ENCODE measurements around the gene CREG2. TPM values are rescaled to one million over a fixed set of nuclear protein-coding genes. Genes with fewer than 3 reads are reported as not detected.

The CREG2 gene
- total RNA-seq, 1 experiment from 2014 or later, result not detected

DNA sequence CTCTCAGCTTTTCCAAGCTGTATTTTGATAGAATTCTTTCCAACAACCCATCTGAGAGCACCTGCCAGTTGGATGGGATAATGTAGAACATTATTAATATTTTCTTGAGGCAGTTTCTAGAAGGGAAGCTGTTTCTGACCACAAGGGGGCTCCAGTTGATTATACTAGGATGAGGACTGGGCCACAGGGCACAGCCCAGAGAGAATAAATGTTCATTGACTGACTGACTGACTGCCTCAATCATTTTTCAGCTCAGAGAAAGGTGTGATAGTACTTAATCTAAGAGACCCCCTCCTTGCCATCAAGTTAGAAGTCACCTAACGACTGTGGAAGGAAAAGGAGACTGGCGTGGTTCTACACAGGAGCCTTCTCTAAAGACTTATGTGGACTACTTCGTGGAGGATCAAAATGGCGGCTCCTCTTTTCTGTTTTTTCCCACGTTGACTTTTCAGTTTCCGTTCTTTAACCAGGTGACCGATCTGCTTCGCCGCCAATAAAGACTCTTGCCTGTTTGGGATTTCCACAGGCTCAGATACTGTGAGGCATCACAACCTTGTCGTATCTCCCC, 31.9 kb upstream of the CREG2 start:
- Histone ChIP-seq H3K36me3 (ENCODE audit: insufficient read depth, low read length, poor library complexity, severe bottlenecking) (no peaks in the 10 kb centered on the region), H3K4me3 (ENCODE audit: low read depth, low read length, poor library complexity, severe bottlenecking) (no peak overlapping the region), H3K9me3 (ENCODE audit: low read depth, low read length, poor library complexity, severe bottlenecking) (no peaks in the 10 kb centered on the region), H3K27me3 (replicated peaks; ENCODE audit: insufficient read depth, low read depth, low read length, poor library complexity) (no peaks in the 10 kb centered on the region), H3K27ac (ENCODE audit: low read depth, low read length, poor library complexity, severe bottlenecking) (no peak overlapping the region), H3K4me1 (ENCODE audit: insufficient read depth, low read length, poor library complexity, severe bottlenecking) (no peaks in the 10 kb centered on the region)
- ChIA-PET POLR2A (ENCODE audit: low non-redundant PET) (interaction anchor here (0.5 kb wide), 1 partner anchor 387 kb away, joined by 5 read pairs; no protein-coding TSS in a partner anchor), CTCF (interaction anchor here (0.7 to 1.5 kb wide), 5 partner anchors 23 to 412 kb away, joined by 3 to 10 read pairs (median 3); no protein-coding TSS in a partner anchor)
- no TSS peak for BruUV-seq (replicated peaks)
- DNase-seq (ENCODE audit: low spot score), result peak; percentile 73
- intact Hi-C loops (cut with micrococcal nuclease; ENCODE audit: unreplicated experiment), result loop anchor here (1.0 to 10.0 kb wide), 3 partner anchors 413 to 586 kb away; no protein-coding TSS in a partner anchor
- TF ChIP-seq EZH2 (IDR thresholded peaks at IDR 0.05; ENCODE audit: borderline replicate concordance, low read depth, low read length, poor library complexity, severe bottlenecking) (no peak), CTCF (conservative IDR thresholded peaks at IDR 0.05; ENCODE audit: low read depth, low read length) (peak; percentile 77)

DNA sequence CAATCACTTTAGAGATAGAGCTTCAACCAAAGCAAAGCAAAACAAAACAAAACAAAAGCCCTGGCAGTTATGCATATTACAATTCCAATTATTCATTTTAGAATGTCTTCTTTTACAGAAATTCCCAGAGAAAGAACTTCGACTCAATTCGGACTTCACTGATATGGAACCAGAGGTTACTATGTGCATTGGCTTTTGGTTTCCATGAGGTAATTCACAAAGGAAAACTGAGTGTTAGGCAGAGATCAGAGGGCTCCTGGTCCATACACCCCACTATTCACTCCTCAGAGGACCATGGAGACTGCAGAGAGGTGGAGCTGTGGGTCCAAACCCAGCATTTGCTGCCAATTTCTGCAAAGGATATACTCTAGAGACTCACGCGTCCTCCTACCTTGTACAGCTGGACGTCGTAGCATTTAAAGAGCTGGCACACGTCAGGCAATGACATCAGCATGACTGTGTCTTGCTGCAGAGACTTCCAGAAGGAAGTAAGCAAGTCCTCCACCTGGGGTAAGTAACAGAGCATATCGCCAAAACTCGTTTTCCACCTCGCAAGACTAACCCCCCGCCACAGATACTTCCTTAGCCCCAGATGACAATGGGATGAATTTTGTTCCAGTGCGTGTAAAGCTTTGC, 31.3 kb upstream of the CREG2 start:
- DNase-seq (ENCODE audit: low spot score), result no peak
- CTCF ChIA-PET, result interaction anchor here (0.7 to 1.5 kb wide), 4 partner anchors 23 to 413 kb away, joined by 3 to 10 read pairs (median 5); no protein-coding TSS in a partner anchor
- TF ChIP-seq CTCF (conservative IDR thresholded peaks at IDR 0.05; ENCODE audit: low read depth, low read length) (no peak), EZH2 (IDR thresholded peaks at IDR 0.05; ENCODE audit: borderline replicate concordance, low read depth, low read length, poor library complexity, severe bottlenecking) (no peak)
- POLR2A ChIA-PET (ENCODE audit: low non-redundant PET), result interaction anchor here (0.5 kb wide), 1 partner anchor 388 kb away, joined by 5 read pairs; no protein-coding TSS in a partner anchor
- Histone ChIP-seq H3K9me3 (ENCODE audit: low read depth, low read length, poor library complexity, severe bottlenecking) (no peaks in the 10 kb centered on the region), H3K4me1 (ENCODE audit: insufficient read depth, low read length, poor library complexity, severe bottlenecking) (no peaks in the 10 kb centered on the region), H3K27me3 (replicated peaks; ENCODE audit: insufficient read depth, low read depth, low read length, poor library complexity) (no peaks in the 10 kb centered on the region), H3K36me3 (ENCODE audit: insufficient read depth, low read length, poor library complexity, severe bottlenecking) (no peaks in the 10 kb centered on the region), H3K4me3 (ENCODE audit: low read depth, low read length, poor library complexity, severe bottlenecking) (no peak overlapping the region), H3K27ac (ENCODE audit: low read depth, low read length, poor library complexity, severe bottlenecking) (no peak overlapping the region)
- BruUV-seq (replicated peaks), result no TSS peak
- intact Hi-C loops (cut with micrococcal nuclease; ENCODE audit: unreplicated experiment), result loop anchor here (1.0 to 10.0 kb wide), 3 partner anchors 414 to 586 kb away; no protein-coding TSS in a partner anchor

DNA sequence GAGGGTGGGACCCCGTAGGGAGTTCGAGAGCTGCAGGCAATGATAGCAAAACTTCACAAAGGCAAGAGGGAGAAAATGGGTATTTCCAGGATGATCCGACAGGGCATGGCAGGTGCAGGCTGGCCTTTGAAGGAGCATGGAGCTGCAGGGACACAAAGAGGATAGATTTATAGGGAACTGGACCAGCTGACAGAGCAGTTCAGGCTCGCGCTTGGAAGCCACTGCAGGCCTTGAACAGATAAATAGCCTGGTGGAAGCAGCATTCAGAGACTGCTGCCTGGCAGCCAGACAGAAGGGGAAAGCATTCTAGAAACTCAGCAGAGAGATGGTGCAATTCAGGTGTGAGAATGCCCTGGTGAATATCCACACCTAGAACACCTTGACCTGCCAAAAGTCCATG, 29.3 kb upstream of the CREG2 start:
- CTCF ChIA-PET, result no interaction called here
- TF ChIP-seq EZH2 (IDR thresholded peaks at IDR 0.05; ENCODE audit: borderline replicate concordance, low read depth, low read length, poor library complexity, severe bottlenecking) (no peak), CTCF (conservative IDR thresholded peaks at IDR 0.05; ENCODE audit: low read depth, low read length) (no peak)
- no TSS peak for BruUV-seq (replicated peaks)

More for the DNA sequence above, 29.3 kb upstream of the CREG2 start:
- POLR2A ChIA-PET (ENCODE audit: low non-redundant PET), result interaction anchor here (0.6 kb wide), 1 partner anchor 162 kb away, joined by 3 read pairs; no protein-coding TSS in a partner anchor
- Histone ChIP-seq H3K4me1 (ENCODE audit: insufficient read depth, low read length, poor library complexity, severe bottlenecking) (no peaks in the 10 kb centered on the region), H3K4me3 (ENCODE audit: low read depth, low read length, poor library complexity, severe bottlenecking) (no peak overlapping the region), H3K27me3 (replicated peaks; ENCODE audit: insufficient read depth, low read depth, low read length, poor library complexity) (no peaks in the 10 kb centered on the region), H3K9me3 (ENCODE audit: low read depth, low read length, poor library complexity, severe bottlenecking) (no peaks in the 10 kb centered on the region), H3K27ac (ENCODE audit: low read depth, low read length, poor library complexity, severe bottlenecking) (no peak overlapping the region), H3K36me3 (ENCODE audit: insufficient read depth, low read length, poor library complexity, severe bottlenecking) (no peaks in the 10 kb centered on the region)
- DNase-seq (ENCODE audit: low spot score), result no peak
- intact Hi-C loops (cut with micrococcal nuclease; ENCODE audit: unreplicated experiment), result loop anchor here (10.0 kb wide), 2 partner anchors 458 to 588 kb away; no protein-coding TSS in a partner anchor

Data from A673 (cell line).